SK-N-MC (cell line): ENCODE results near the gene DPAGT1.
"Not testable (repeated sequence)": the region's sequence is repeated elsewhere in the genome, so short reads cannot be mapped to it uniquely, and the experiment has no call there.

ENCODE experiments used
- DNase-seq: peaks from one replicate; pipeline ENCODE4 v3.0.0-alpha.2; 2011; ENCODE audit warnings: low read depth, low spot score
- H3K27ac ChIP-seq: fragments of 200-600 bp; sonication (generic); 2 replicates; pipeline ENCODE4 v1.5.1; 2016; ENCODE audit warnings: mixed run types
- H3K36me3 ChIP-seq: fragments of 200-600 bp; sonication (generic); 2 replicates; pipeline ENCODE4 v1.6.1; 2017; ENCODE audit warnings: antibody characterized with exemption, low read length, mixed read lengths; ENCODE audit not compliant: insufficient read depth
- H3K4me3 ChIP-seq: fragments of 200-600 bp; sonication (generic); 2 replicates; pipeline ENCODE4 v1.5.1; 2016
- H3K9ac ChIP-seq: fragments of 200-600 bp; sonication (generic); 2 replicates; pipeline ENCODE4 v1.8.0; 2017; ENCODE audit warnings: mixed run types, mixed read lengths; ENCODE audit not compliant: insufficient read length
- H3K9me3 ChIP-seq: fragments of 200-600 bp; sonication (generic); 2 replicates; pipeline ENCODE4 v1.6.1; 2017; ENCODE audit warnings: low read depth, mild to moderate bottlenecking, antibody characterized with exemption, low read length, moderate library complexity, mixed read lengths
- EZH2 ChIP-seq: fragments of 200-600 bp; sonication (generic); IDR thresholded peaks from one replicate; pipeline ENCODE4 v1.6.1; 2017; ENCODE audit warnings: antibody characterized with exemption
- FOXP2 ChIP-seq: optimal IDR thresholded peaks from 2 replicates; pipeline ENCODE3; 2011; ENCODE audit warnings: mild to moderate bottlenecking, moderate library complexity; ENCODE audit not compliant: insufficient read depth; ENCODE audit errors: extremely low read length, control extremely low read depth
- POLR2AphosphoS5 ChIP-seq: IDR thresholded peaks from 2 replicates; pipeline ENCODE4 v1.6.1; 2012; ENCODE audit warnings: mild to moderate bottlenecking, low read depth, low read length, borderline replicate concordance

The DPAGT1 gene

DNA sequence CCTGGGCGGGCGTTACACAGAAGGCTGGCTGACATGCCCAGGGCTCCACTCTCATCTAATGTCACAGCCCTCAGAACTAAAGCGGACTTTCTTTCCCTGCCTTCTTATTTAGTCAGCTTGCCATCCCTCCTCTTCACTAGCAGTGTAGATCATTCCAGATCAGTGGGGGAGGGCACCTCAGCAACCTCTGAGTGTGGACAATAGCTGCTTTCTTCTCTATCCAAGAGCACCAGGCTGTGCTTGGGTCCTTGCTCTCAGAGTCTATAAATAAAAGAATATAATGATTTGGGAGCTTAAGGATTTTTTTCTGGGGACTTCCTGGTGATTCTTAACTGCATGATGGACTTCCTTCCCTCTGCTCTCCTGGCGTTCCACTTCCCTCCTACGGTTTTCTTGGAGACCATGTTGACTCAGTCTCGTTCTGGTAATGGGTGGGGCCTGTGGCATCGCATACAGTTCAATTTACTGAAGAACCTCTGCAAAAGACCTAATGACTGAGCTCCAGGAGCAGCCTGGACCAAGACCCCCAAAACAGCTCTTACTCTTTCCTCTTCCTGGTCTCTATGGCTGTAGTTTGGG lies 19.9 kb downstream of the DPAGT1 start:
- H3K36me3 ChIP-seq, result peaks cover 41% of the 10 kb centered on the region; the same call in 1 of the 2 replicates
- no peak overlapping the region for H3K27ac ChIP-seq
- H3K4me3 ChIP-seq, result no peak overlapping the region
- no peak overlapping the region for H3K9ac ChIP-seq
- no peaks in the 10 kb centered on the region for H3K9me3 ChIP-seq
- no peak for DNase-seq
- TF ChIP-seq FOXP2 (no peak), EZH2 (no peak), POLR2AphosphoS5 (no peak)

DNA sequence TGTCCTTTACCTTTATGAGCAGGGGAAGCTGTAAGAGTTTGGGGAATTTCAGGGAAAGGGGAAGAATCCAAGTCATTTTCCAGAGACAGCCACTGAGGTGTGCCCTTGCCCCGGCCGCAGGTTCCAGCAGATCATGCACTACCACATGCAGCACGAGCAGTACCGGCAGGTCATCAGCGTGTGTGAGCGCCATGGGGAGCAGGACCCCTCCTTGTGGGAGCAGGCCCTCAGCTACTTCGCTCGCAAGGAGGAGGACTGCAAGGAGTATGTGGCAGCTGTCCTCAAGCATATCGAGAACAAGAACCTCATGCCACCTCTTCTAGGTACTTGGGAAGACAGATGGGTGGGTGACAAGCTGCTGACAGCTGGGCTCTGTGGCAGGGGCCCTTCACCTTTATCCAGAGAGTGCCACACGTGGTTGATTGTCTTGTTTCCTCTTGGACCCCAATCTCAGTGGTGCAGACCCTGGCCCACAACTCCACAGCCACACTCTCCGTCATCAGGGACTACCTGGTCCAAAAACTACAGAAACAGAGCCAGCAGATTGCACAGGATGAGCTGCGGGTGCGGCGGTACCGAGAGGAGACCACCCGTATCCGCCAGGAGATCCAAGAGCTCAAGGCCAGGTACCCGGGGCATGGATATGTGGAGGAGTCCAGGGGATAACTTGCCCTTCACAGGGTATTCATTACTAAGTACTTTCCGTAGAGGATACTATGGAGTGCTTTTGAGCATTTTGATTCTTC lies 22.8 kb downstream of the DPAGT1 start:
- no peak overlapping the region for H3K9ac ChIP-seq
- H3K4me3 ChIP-seq, result no peak overlapping the region
- no peak overlapping the region for H3K27ac ChIP-seq
- TF ChIP-seq FOXP2 (no peak), POLR2AphosphoS5 (no peak), EZH2 (no peak)
- DNase-seq, result no peak
- no peaks in the 10 kb centered on the region for H3K9me3 ChIP-seq
- H3K36me3 ChIP-seq, result peaks cover 48% of the 10 kb centered on the region

DNA sequence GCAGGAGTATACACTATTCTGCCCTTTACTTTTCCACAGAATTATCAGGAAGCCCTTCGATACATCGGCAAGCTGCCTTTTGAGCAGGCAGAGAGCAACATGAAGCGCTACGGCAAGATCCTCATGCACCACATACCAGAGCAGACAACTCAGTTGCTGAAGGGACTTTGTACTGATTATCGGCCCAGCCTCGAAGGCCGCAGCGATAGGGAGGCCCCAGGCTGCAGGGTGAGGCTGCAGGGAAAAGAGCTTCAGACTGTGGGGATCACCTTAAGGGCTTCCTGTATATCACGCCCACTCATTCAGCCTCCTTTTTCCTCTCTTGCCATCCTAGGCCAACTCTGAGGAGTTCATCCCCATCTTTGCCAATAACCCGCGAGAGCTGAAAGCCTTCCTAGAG lies 23.8 kb downstream of the DPAGT1 start:
- H3K9me3 ChIP-seq, result no peaks in the 10 kb centered on the region
- no peak overlapping the region for H3K27ac ChIP-seq
- H3K9ac ChIP-seq, result no peak overlapping the region
- DNase-seq, result no peak
- TF ChIP-seq FOXP2 (no peak), EZH2 (no peak)
- H3K36me3 ChIP-seq, result peaks cover 58% of the 10 kb centered on the region
- H3K4me3 ChIP-seq, result no peak overlapping the region

DNA sequence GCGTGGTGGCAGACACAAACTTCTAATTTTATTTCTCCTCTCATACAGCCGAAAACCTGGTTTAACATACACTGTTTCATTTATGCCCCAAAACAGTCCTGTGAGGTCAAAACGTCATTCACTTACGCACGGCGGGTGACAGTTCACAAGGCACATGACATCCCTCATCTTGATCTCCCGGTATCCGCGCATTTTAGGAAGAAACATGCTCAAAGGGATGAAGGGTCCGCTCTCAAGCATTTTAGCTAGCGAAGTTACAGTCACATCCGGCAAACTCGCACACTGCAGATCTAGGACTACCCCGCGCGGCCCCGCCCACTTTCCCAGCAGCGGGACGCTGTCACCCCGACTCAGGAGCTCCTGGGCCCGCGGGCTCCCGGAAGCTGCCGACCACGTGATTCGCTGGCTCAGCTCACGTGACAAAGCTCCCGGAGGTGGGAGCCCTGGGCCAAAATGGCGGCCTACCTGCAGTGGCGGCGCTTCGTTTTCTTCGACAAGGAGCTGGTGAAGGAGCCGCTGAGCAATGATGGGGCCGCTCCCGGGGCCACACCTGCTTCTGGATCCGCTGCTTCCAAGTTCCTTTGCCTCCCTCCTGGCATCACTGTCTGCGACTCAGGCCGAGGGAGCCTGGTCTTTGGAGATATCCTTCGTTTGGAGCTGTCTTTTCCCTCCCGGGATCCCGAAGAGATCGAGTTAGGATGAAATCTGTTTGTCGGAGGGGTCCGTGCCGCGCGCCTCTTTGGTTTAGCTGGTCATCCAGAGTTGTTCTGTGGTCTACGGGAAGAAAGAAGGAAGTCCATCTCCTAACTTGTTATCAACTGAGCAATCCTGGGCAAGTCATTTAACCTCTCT lies 34.1 kb downstream of the DPAGT1 start, which contains the start of gene VPS11:
Gene VPS11 (plus strand): TSS at position 448 of the 852 bp plus-strand sequence. CDS start 6 bp downstream, at position 454.
- no peaks in the 10 kb centered on the region for H3K9me3 ChIP-seq
- peaks cover 17% of the 10 kb centered on the region; the same call in 1 of the 2 replicates for H3K36me3 ChIP-seq
- peak within 1 kb of the TSS; percentile 96 for H3K4me3 ChIP-seq
- peak within 1 kb of the TSS; percentile 59; the same call in 1 of the 2 replicates for H3K27ac ChIP-seq
- peak within 1 kb of the TSS; percentile 95 for H3K9ac ChIP-seq
- DNase-seq, result peak; percentile 50
- TF ChIP-seq EZH2 (no peak), FOXP2 (peak; percentile 32), POLR2AphosphoS5 (peak; percentile 77)

DNA sequence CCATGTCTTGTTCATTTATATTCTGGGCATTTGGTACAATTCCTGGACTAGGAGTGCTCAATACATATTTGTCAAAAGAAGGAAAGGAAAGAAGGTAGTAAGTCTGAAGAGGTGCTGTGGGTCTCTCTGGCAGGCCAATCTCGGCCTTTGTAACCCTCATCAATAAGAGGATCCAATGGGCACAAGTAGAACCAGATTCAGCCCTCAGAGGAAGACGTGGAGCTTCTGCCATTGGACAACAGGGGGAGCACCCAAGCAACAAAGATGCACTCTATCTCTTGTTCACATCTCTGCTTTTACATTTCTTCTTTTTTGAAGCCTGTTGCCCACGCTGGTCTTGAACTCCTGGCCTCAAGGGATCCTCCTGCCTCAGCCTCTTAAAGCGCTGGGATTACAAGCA lies 36.3 kb downstream of the DPAGT1 start:
- no peak overlapping the region for H3K9ac ChIP-seq

DNA sequence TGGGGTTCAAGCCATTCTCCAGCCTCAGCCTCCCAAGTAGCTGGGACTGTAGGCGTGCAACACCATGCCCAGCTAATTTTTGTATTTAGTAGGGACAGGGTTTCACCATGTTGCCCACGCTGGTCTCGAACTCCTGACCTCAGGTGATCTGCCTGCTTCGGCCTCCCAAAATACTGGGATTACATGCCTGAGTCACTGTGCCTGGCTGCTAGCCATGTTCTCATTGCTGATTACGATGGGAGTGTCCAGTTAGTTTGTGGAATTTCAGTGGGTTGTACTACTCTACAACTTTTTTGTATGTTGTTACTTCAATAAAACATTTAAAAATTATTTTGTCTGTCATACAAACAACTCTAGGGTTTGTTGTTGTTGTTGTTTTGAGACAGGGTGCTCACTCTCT lies 38.9 kb downstream of the DPAGT1 start:
- Histone ChIP-seq H3K36me3 (no peaks in the 10 kb centered on the region), H3K27ac (no peak overlapping the region), H3K4me3 (no peak overlapping the region), H3K9ac (no peak overlapping the region), H3K9me3 (no peaks in the 10 kb centered on the region)
- TF ChIP-seq FOXP2 (no peak), POLR2AphosphoS5 (no peak), EZH2 (no peak)
- no peak for DNase-seq

More for the DNA sequence above, 36.3 kb downstream of the DPAGT1 start:
- H3K4me3 ChIP-seq, result no peak overlapping the region
- TF ChIP-seq FOXP2 (no peak), POLR2AphosphoS5 (no peak), EZH2 (no peak)
- H3K9me3 ChIP-seq, result no peaks in the 10 kb centered on the region
- peak; percentile 20 for DNase-seq
- no peak overlapping the region for H3K27ac ChIP-seq
- H3K36me3 ChIP-seq, result peaks cover 9% of the 10 kb centered on the region; the same call in 1 of the 2 replicates

DNA sequence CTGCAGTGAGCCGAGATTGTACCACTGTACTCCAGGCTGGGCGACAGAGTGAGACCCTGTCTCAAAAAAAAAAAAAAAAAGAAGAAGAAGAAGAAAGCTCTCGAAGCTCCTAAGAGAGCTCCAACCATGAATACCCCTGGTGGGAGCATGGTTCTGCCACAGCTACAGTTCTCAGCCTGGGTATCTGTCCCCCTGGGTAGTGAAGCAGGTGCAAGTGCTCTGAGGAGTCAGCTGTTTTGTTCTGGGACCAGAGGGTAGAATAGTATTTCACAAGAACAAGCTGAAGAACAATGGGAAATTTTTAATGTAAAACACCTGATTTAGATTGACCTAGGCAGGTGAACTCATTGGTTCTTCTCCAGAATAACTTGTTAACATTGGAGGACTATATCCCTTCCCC lies 40.4 kb downstream of the DPAGT1 start:
- no peak for TF ChIP-seq POLR2AphosphoS5
- no peak for TF ChIP-seq EZH2
- no peak for TF ChIP-seq FOXP2
- no peak for DNase-seq
- H3K4me3 ChIP-seq, result no peak overlapping the region

DNA sequence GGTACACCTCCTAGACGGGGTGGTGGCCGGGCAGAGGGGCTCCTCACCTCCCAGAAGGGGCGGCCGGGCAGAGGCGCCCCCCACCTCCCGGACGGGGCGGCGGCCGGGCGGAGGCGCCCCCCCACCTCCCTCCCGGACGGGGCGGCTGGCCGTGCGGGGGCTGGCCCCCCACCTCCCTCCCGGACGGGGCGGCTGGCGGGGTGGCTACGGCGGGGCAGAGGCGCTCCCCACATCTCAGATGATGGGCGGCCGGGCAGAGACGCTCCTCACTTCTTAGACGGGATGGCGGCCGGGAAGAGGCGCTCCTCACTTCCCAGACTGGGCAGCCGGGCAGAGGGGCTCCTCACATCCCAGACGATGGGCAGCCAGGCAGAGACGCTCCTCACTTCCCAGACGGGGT lies 42.5 kb downstream of the DPAGT1 start:
- not testable (repeated sequence) for H3K9me3 ChIP-seq, H3K4me3 ChIP-seq, DNase-seq, H3K27ac ChIP-seq, H3K9ac ChIP-seq
- peaks cover 12% of the 10 kb centered on the region for H3K36me3 ChIP-seq

More for the DNA sequence above, 40.4 kb downstream of the DPAGT1 start:
- Histone ChIP-seq H3K9ac (no peak overlapping the region), H3K36me3 (no peaks in the 10 kb centered on the region), H3K9me3 (no peaks in the 10 kb centered on the region), H3K27ac (no peak overlapping the region)
